D721Med (cell line): ENCODE measurements around the gene EXOSC1.
"Not testable (repeated sequence)": the region's sequence is repeated elsewhere in the genome, so short reads cannot be mapped to it uniquely, and the experiment has no call there.

Source experiments
- DNase-seq: peaks from one replicate; pipeline ENCODE4 v3.0.0; 2011; ENCODE audit warnings: low spot score; ENCODE audit not compliant: insufficient read length
- FAIRE-seq: peaks from 2 replicates; lab custom pipeline; 2011; peaks lifted over from hg19 to GRCh38; lab: Jason Lieb, UNC
- TF ChIP-seq, protein P1 (sequence below): IDR thresholded peaks from 2 replicates; pipeline ENCODE4 v1.5.1; 2012; ENCODE audit warnings: mild to moderate bottlenecking, control low read depth; ENCODE audit not compliant: insufficient read depth; ENCODE audit errors: missing control alignments

The EXOSC1 gene

DNA sequence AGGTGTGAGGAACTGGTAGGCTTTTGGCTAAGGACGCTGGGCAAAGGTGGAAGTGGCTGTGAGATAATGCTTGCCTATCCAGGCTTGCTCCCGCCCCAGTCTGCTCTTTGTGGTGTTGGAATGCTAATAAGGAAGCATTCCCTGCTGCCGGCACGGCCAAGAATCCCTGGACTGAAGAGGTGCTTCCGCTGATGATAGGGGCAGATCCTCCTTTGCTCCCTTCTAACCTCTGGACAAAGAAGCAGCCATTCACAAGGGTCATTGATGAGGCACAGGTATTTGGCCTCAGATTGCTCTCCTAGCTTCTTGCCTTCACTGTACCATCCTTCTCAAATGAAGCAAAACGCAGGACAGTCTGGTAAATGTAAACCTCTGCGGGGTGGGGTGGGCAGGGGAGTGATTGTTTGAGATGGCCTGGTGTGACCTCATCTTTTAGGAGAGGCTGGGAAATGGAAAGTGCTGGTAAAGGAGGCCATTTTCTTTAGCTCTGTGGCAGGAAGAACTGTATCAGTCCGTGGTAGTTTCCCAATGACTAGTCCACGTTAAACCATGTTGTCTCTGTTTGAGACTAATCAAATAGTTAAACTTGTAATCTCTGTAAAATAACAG lies 18.1 kb downstream of the EXOSC1 start:
- TF ChIP-seq, protein P1, sequence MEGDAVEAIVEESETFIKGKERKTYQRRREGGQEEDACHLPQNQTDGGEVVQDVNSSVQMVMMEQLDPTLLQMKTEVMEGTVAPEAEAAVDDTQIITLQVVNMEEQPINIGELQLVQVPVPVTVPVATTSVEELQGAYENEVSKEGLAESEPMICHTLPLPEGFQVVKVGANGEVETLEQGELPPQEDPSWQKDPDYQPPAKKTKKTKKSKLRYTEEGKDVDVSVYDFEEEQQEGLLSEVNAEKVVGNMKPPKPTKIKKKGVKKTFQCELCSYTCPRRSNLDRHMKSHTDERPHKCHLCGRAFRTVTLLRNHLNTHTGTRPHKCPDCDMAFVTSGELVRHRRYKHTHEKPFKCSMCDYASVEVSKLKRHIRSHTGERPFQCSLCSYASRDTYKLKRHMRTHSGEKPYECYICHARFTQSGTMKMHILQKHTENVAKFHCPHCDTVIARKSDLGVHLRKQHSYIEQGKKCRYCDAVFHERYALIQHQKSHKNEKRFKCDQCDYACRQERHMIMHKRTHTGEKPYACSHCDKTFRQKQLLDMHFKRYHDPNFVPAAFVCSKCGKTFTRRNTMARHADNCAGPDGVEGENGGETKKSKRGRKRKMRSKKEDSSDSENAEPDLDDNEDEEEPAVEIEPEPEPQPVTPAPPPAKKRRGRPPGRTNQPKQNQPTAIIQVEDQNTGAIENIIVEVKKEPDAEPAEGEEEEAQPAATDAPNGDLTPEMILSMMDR = no peak
- DNase-seq = no peak
- FAIRE-seq = no peak

GRCh38 chr10:97426776-97427570 lies 18.8 kb downstream of the EXOSC1 start:
- DNase-seq (no peak), FAIRE-seq (no peak)
- TF ChIP-seq, protein P1 = no peak

GRCh38 chr10:97425964-97426775 lies 19.6 kb downstream of the EXOSC1 start, which contains the start of gene PGAM1:
PGAM1 (plus strand) TSS chr10:97426191; CDS start chr10:97426308, 117 bp downstream.
- TF ChIP-seq, protein P1 = peak; percentile 68
- FAIRE-seq = no peak
- DNase-seq = peak; percentile 93

DNA sequence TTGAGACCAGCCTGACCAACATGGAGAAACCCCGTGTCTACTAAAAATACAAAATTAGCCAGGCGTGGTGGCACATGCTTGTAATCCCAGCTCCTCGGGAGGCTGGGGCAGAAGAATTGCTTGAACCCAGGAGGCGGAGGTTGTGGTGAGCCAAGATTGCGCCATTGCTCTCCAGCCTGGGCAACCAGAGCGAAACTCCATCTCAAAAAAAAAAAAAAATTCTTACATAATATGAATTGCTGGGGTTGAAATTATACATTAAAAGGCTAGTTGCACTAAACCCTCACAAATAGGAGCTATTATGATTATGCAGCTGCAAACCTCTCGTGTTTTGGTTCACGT lies 22.1 kb downstream of the EXOSC1 start:
- FAIRE-seq, DNase-seq: not testable (repeated sequence)

GRCh38 chr10:97416565-97416964 lies 29.2 kb downstream of the EXOSC1 start:
- no peak for FAIRE-seq
- TF ChIP-seq, protein P1 = no peak
- no peak for DNase-seq

DNA sequence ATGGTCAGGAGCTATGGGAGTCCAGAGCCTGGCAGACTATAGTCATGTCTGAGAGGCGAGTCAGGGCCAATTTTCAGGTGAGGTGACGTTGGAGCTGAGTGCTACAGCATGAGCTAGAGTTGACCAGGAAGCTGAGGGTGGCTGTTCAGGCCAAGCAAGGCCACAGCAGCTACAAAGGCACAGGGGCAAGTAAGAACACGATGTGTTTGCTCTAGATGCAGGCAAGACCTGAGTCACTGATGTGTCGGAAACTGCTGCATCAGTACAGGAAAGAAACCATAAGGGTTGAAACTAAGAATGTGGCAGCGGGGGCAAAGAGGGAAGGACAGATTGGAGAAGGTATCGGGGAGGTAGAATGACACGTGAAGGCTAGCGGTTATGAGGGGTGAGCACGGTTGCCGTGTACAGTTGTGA lies 32.9 kb downstream of the EXOSC1 start:
- TF ChIP-seq, protein P1 = no peak
- FAIRE-seq = no peak
- no peak for DNase-seq

DNA sequence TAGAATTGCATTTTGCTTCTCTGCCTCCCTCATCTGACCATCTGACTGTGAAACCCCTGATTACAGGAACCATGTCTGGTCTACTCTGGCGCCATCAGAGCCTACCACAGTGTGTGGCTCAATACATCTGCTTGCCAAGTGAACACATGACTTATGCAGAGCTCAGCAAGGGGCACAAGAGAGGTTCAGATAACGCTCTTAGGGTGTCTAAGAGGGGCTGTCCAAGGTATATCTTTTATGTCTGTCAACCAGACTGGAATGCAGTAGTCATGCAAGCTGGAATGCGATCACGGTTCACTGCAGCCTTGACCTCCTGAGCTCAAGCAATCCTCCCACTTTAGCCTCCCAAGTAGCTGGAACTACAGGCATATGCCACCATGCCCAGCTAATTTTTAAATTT lies 34.4 kb downstream of the EXOSC1 start:
- FAIRE-seq (no peak), DNase-seq (no peak)

More for the DNA sequence above, 34.4 kb downstream of the EXOSC1 start:
- TF ChIP-seq, protein P1 = no peak
